ENCODE results near the gene LOXHD1.

Gene LOXHD1

GRCh38 chr18:46562674-46563192, 94.3 kb downstream of the LOXHD1 start:
- DNase-seq (ENCODE audit: low read depth in 1 of 2, low spot score in 1 of 2): no peak
- H3K4me3 ChIP-seq (replicated peaks; ENCODE audit: insufficient read depth, low read length): no peak overlapping the region
- peaks cover 8% of the 10 kb centered on the region for H3K27me3 ChIP-seq (ENCODE audit: insufficient read depth, poor library complexity, severe bottlenecking)
- no peak for TF ChIP-seq GABPA (IDR thresholded peaks at IDR 0.05; ENCODE audit: low read depth)
- TF ChIP-seq, protein P1, sequence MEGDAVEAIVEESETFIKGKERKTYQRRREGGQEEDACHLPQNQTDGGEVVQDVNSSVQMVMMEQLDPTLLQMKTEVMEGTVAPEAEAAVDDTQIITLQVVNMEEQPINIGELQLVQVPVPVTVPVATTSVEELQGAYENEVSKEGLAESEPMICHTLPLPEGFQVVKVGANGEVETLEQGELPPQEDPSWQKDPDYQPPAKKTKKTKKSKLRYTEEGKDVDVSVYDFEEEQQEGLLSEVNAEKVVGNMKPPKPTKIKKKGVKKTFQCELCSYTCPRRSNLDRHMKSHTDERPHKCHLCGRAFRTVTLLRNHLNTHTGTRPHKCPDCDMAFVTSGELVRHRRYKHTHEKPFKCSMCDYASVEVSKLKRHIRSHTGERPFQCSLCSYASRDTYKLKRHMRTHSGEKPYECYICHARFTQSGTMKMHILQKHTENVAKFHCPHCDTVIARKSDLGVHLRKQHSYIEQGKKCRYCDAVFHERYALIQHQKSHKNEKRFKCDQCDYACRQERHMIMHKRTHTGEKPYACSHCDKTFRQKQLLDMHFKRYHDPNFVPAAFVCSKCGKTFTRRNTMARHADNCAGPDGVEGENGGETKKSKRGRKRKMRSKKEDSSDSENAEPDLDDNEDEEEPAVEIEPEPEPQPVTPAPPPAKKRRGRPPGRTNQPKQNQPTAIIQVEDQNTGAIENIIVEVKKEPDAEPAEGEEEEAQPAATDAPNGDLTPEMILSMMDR (IDR thresholded peaks at IDR 0.05; ENCODE audit: insufficient read depth, low read length): no peak
- TF ChIP-seq REST (IDR thresholded peaks at IDR 0.05; ENCODE audit: insufficient replicate concordance, low read depth): no peak
- TF ChIP-seq POLR2AphosphoS5 (IDR thresholded peaks at IDR 0.05; ENCODE audit: low read depth): no peak
- no peak for TF ChIP-seq SPI1 (IDR thresholded peaks at IDR 0.05; ENCODE audit: borderline replicate concordance, low read depth)
- no peak overlapping the region for H3K27ac ChIP-seq (replicated peaks)

GRCh38 chr18:46560671-46561045, 96.4 kb downstream of the LOXHD1 start:
- no peak overlapping the region for H3K4me3 ChIP-seq (replicated peaks; ENCODE audit: insufficient read depth, low read length)
- TF ChIP-seq GABPA (IDR thresholded peaks at IDR 0.05; ENCODE audit: low read depth) (no peak), POLR2AphosphoS5 (IDR thresholded peaks at IDR 0.05; ENCODE audit: low read depth) (no peak), REST (IDR thresholded peaks at IDR 0.05; ENCODE audit: insufficient replicate concordance, low read depth) (no peak), SPI1 (IDR thresholded peaks at IDR 0.05; ENCODE audit: borderline replicate concordance, low read depth) (no peak)
- TF ChIP-seq, protein P1 (IDR thresholded peaks at IDR 0.05; ENCODE audit: insufficient read depth, low read length): no peak
- no peak overlapping the region for H3K27ac ChIP-seq (replicated peaks)
- no peak for DNase-seq (ENCODE audit: low read depth in 1 of 2, low spot score in 1 of 2)
- no peaks in the 10 kb centered on the region for H3K27me3 ChIP-seq (ENCODE audit: insufficient read depth, poor library complexity, severe bottlenecking)

DNA sequence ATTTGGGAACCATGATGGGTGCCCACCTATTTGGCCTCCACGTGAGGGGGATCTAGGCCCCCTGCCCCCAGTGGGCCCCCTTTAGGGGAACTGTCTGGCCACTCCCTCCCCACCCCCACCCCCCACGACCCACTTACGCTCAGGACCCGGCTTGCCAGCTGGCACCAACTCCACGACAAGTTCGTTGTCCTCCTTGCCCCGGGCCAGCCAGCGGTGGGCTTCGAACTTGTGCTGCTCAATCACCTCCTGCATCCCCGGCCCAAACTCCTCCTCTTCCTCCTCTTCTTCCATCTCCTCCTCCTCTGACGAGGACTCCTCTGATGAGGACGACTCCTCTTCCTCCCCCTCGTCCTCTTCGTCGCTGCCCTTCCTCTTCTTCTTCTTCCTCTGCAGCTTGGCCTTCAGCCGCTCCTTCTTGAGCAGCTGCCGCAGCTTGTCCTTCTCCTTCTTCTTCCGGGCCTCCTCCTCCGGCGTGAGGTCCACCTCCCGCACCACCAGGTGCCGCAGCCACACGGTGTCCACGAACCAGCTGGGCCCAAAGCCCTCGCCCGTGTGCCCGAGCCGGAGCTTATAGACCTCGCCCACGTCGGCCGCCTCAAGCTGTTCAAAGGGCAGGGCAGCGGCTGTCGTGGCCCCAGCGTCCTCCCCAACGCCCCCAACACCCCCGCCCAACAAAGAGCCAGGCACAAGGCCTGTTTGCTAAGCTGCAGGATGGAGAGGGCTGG, 96.9 kb downstream of the LOXHD1 start:
- TF ChIP-seq GABPA (IDR thresholded peaks at IDR 0.05; ENCODE audit: low read depth) (no peak), SPI1 (IDR thresholded peaks at IDR 0.05; ENCODE audit: borderline replicate concordance, low read depth) (no peak), REST (IDR thresholded peaks at IDR 0.05; ENCODE audit: insufficient replicate concordance, low read depth) (no peak), POLR2AphosphoS5 (IDR thresholded peaks at IDR 0.05; ENCODE audit: low read depth) (no peak)
- TF ChIP-seq, protein P1 (IDR thresholded peaks at IDR 0.05; ENCODE audit: insufficient read depth, low read length): no peak

More for the DNA sequence above, 96.9 kb downstream of the LOXHD1 start:
- Histone ChIP-seq H3K27ac (replicated peaks) (no peak overlapping the region), H3K27me3 (ENCODE audit: insufficient read depth, poor library complexity, severe bottlenecking) (no peaks in the 10 kb centered on the region), H3K4me3 (replicated peaks; ENCODE audit: insufficient read depth, low read length) (no peak overlapping the region)
- DNase-seq (ENCODE audit: low read depth in 1 of 2, low spot score in 1 of 2): no peak
